ENCODE results near the gene ZNF124. TPM values are rescaled to one million over a fixed set of nuclear protein-coding genes. Genes with fewer than 3 reads are reported as not detected.

Gene ZNF124
- total RNA-seq, 1 experiment from 2014 or later, result 33.8 TPM

GRCh38 chr1:247193958-247194357 is 22.1 kb upstream of the ZNF124 start:
- H3K4me1 Mint-ChIP-seq, result no peaks in the 10 kb centered on the region
- no peak overlapping the region for H3K27ac Mint-ChIP-seq
- DNase-seq (ENCODE audit: low spot score), result no peak
- H3K36me3 Mint-ChIP-seq, result peaks cover 80% of the 10 kb centered on the region
- ATAC-seq, result no peak
- H3K4me3 Mint-ChIP-seq, result no peak overlapping the region
- H3K27me3 Mint-ChIP-seq (ENCODE audit: low read depth), result no peaks in the 10 kb centered on the region
- POLR2A ChIA-PET, result interaction anchor here (0.5 kb wide), 1 partner anchor 136 kb away, joined by 7 read pairs; no protein-coding TSS in a partner anchor
- CTCF ChIA-PET, result no interaction called here
- TF ChIP-seq GABPB1 (CRISPR knock-in tag; IDR thresholded peaks at IDR 0.05) (no peak), ZNF317 (CRISPR knock-in tag; IDR thresholded peaks at IDR 0.05; ENCODE audit: borderline replicate concordance, low read depth) (no peak), ZNF219 (CRISPR knock-in tag; IDR thresholded peaks at IDR 0.05; ENCODE audit: borderline replicate concordance) (no peak), FOXJ3 (CRISPR knock-in tag; IDR thresholded peaks at IDR 0.05; ENCODE audit: borderline replicate concordance) (no peak), ZNF423 (CRISPR knock-in tag; IDR thresholded peaks at IDR 0.05) (no peak), SMAD4 (CRISPR knock-in tag; IDR thresholded peaks at IDR 0.05) (no peak), TCF7 (CRISPR knock-in tag; IDR thresholded peaks at IDR 0.05; ENCODE audit: low read depth) (no peak), ARID4B (CRISPR knock-in tag; IDR thresholded peaks at IDR 0.05; ENCODE audit: borderline replicate concordance) (no peak), E2F5 (CRISPR knock-in tag; IDR thresholded peaks at IDR 0.05) (no peak), ZSCAN18 (CRISPR knock-in tag; IDR thresholded peaks at IDR 0.05) (no peak), ZNF512 (CRISPR knock-in tag; IDR thresholded peaks at IDR 0.05; ENCODE audit: borderline replicate concordance) (no peak), ZBTB21 (CRISPR knock-in tag; IDR thresholded peaks at IDR 0.05; ENCODE audit: borderline replicate concordance) (no peak)
- H3K9me3 Mint-ChIP-seq, result peaks cover 44% of the 10 kb centered on the region

GRCh38 chr1:247189981-247190798 is 18.4 kb upstream of the ZNF124 start:
- Mint-ChIP-seq H3K9me3 (peaks cover 66% of the 10 kb centered on the region), H3K36me3 (peaks cover 74% of the 10 kb centered on the region), H3K27me3 (ENCODE audit: low read depth) (peaks cover 4% of the 10 kb centered on the region; the same call in 1 of the 2 replicates), H3K27ac (no peak overlapping the region), H3K4me1 (no peaks in the 10 kb centered on the region), H3K4me3 (no peak overlapping the region)
- DNase-seq (ENCODE audit: low spot score) (no peak), ATAC-seq (no peak)
- ChIA-PET POLR2A (no interaction called here), CTCF (no interaction called here)
- no peak for TF ChIP-seq OVOL2 (CRISPR knock-in tag; IDR thresholded peaks at IDR 0.05; ENCODE audit: borderline replicate concordance)
- no peak for TF ChIP-seq ZNF423 (CRISPR knock-in tag; IDR thresholded peaks at IDR 0.05)
- TF ChIP-seq ERG (CRISPR knock-in tag; IDR thresholded peaks at IDR 0.05), result no peak
- TF ChIP-seq TEAD4 (CRISPR knock-in tag; IDR thresholded peaks at IDR 0.05), result no peak
- TF ChIP-seq PREB (CRISPR knock-in tag; IDR thresholded peaks at IDR 0.05; ENCODE audit: borderline replicate concordance), result no peak
- TF ChIP-seq ZNF121 (CRISPR knock-in tag; IDR thresholded peaks at IDR 0.05), result no peak
- TF ChIP-seq PRRX2 (CRISPR knock-in tag; IDR thresholded peaks at IDR 0.05), result no peak
- no peak for TF ChIP-seq USF2 (CRISPR knock-in tag; IDR thresholded peaks at IDR 0.05)
- no peak for TF ChIP-seq FOXP4 (CRISPR knock-in tag; IDR thresholded peaks at IDR 0.05)

Data from WTC11 (cell line).